OCI-LY3 (cell line): ENCODE data around the gene SHISA7.

Experiments
- H2AFZ ChIP-seq: fragments of 200-600, 300-600 bp; shearing (Covaris generic); 2 replicates; pipeline ENCODE4 v1.6.0; 2014; ENCODE audit warnings: antibody characterized with exemption, low read depth, low read length
- H3K27ac ChIP-seq: fragments of 200-600, 300-600 bp; sonication (generic); 2 replicates; pipeline ENCODE4 v1.5.1; 2014; ENCODE audit warnings: mild to moderate bottlenecking, low read length, moderate library complexity, mixed read lengths
- H3K27me3 ChIP-seq: fragments of 200-600, 300-600 bp; sonication (generic); 2 replicates; pipeline ENCODE4 v1.6.1; 2014; ENCODE audit warnings: low read depth, low read length, mixed read lengths
- H3K36me3 ChIP-seq: fragments of 200-600, 300-600 bp; sonication (generic); replicated peaks from 2 replicates; pipeline ENCODE3; 2014; ENCODE audit warnings: low read depth, low read length, mixed read lengths
- H3K4me1 ChIP-seq: fragments of 300-600, 200-600 bp; sonication (generic); 2 replicates; pipeline ENCODE4 v1.6.1; 2014; ENCODE audit warnings: low read length, mixed read lengths
- H3K4me2 ChIP-seq: fragments of 200-600, 300-600 bp; sonication (generic); 2 replicates; pipeline ENCODE4 v1.6.1; 2014; ENCODE audit warnings: low read length, mixed read lengths
- H3K4me3 ChIP-seq: fragments of 300-600, 200-600 bp; sonication (generic); 2 replicates; pipeline ENCODE4 v1.5.1; 2014; ENCODE audit warnings: antibody characterized with exemption, mild to moderate bottlenecking, low read length, moderate library complexity
- H3K79me2 ChIP-seq: fragments of 300-600, 200-600 bp; shearing (Covaris generic); 2 replicates; pipeline ENCODE4 v1.6.1; 2014; ENCODE audit warnings: mild to moderate bottlenecking, low read length, mixed read lengths
- H3K9ac ChIP-seq: fragments of 300-600, 200-600 bp; shearing (Covaris generic); 2 replicates; pipeline ENCODE4 v1.6.0; 2014; ENCODE audit warnings: mild to moderate bottlenecking, low read length, moderate library complexity
- H3K9me3 ChIP-seq: fragments of 200-600, 300-600 bp; shearing (Covaris generic); 2 replicates; pipeline ENCODE4 v1.6.1; 2014; ENCODE audit warnings: low read length, mixed read lengths; ENCODE audit not compliant: insufficient read depth
- H4K20me1 ChIP-seq: fragments of 200-600, 300-600 bp; sonication (generic); 2 replicates; pipeline ENCODE4 v1.6.1; 2016; ENCODE audit warnings: low read length, mixed read lengths; ENCODE audit not compliant: insufficient read depth
- EZH2phosphoT487 ChIP-seq: fragments of 200-600 bp; shearing (Covaris generic); IDR thresholded peaks from 2 replicates; pipeline ENCODE4 v1.6.1; 2018; ENCODE audit warnings: antibody characterized with exemption, mixed run types, low read depth
- TF ChIP-seq, protein P1 (sequence below): fragments of 200-600, 300-600 bp; sonication (generic); IDR thresholded peaks from 2 replicates; pipeline ENCODE4 v1.5.1; 2014; ENCODE audit warnings: antibody characterized with exemption, low read length, low read depth

The SHISA7 gene

GRCh38 chr19:55472463-55472862 lies 29.4 kb upstream of the SHISA7 start:
- peaks cover 3% of the 10 kb centered on the region; the same call in 1 of the 2 replicates for H3K79me2 ChIP-seq
- H3K27ac ChIP-seq, result no peak overlapping the region
- H3K36me3 ChIP-seq, result no peaks in the 10 kb centered on the region
- no peak overlapping the region for H3K4me3 ChIP-seq
- H3K27me3 ChIP-seq, result no peaks in the 10 kb centered on the region
- TF ChIP-seq, protein P1, sequence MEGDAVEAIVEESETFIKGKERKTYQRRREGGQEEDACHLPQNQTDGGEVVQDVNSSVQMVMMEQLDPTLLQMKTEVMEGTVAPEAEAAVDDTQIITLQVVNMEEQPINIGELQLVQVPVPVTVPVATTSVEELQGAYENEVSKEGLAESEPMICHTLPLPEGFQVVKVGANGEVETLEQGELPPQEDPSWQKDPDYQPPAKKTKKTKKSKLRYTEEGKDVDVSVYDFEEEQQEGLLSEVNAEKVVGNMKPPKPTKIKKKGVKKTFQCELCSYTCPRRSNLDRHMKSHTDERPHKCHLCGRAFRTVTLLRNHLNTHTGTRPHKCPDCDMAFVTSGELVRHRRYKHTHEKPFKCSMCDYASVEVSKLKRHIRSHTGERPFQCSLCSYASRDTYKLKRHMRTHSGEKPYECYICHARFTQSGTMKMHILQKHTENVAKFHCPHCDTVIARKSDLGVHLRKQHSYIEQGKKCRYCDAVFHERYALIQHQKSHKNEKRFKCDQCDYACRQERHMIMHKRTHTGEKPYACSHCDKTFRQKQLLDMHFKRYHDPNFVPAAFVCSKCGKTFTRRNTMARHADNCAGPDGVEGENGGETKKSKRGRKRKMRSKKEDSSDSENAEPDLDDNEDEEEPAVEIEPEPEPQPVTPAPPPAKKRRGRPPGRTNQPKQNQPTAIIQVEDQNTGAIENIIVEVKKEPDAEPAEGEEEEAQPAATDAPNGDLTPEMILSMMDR, result no peak
- TF ChIP-seq EZH2phosphoT487, result no peak
- no peaks in the 10 kb centered on the region for H4K20me1 ChIP-seq
- no peaks in the 10 kb centered on the region for H3K9me3 ChIP-seq
- H2AFZ ChIP-seq, result no peak overlapping the region
- no peak overlapping the region for H3K9ac ChIP-seq
- peaks cover 8% of the 10 kb centered on the region for H3K4me1 ChIP-seq
- no peak overlapping the region for H3K4me2 ChIP-seq

DNA sequence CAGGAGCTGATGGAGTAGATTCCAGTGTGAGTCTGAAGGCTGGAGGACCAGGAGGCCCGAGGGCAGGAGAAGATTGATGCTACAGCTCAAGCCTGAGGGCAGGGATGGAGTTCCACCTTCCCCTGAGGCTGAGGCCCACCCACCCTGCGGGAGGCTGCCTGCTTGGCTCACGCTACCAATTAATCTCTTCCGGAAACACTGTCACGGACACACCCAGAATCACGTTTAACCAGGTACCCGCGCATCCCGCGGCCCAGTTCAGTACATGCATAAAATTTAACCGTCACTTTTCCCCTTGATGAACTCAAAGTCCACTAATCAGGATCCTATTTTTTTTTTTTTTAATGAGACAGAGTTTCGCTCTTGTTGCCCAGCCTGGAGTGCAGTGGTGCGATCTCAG lies 28.2 kb upstream of the SHISA7 start:
- no peak overlapping the region for H2AFZ ChIP-seq
- no peak overlapping the region for H3K4me2 ChIP-seq
- no peaks in the 10 kb centered on the region for H3K79me2 ChIP-seq
- no peaks in the 10 kb centered on the region for H3K9me3 ChIP-seq
- no peaks in the 10 kb centered on the region for H3K36me3 ChIP-seq
- no peak overlapping the region for H3K4me3 ChIP-seq
- H3K4me1 ChIP-seq, result peaks cover 8% of the 10 kb centered on the region
- no peaks in the 10 kb centered on the region for H3K27me3 ChIP-seq
- TF ChIP-seq, protein P1, result no peak
- no peak for TF ChIP-seq EZH2phosphoT487
- no peaks in the 10 kb centered on the region for H4K20me1 ChIP-seq
- no peak overlapping the region for H3K9ac ChIP-seq
- no peak overlapping the region for H3K27ac ChIP-seq

DNA sequence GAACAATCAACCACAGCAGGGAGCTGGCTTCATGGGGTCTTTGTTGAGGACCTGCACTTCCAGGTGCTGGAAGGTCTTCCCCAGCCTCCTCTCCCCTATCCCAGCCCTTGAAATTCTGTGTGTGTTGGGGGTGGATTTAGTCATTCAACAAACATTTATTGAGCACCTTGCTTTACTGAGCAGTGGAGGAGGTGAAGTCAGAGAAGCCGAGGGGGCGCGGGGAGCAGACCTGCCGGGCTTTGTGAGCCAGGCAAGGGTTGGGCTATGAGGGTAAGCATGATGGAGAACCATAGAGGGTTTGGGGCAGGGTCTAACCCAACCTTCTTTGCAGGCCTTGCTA lies 24.9 kb upstream of the SHISA7 start:
- Histone ChIP-seq H3K4me3 (peak overlapping the region; percentile 25; the same call in 1 of the 2 replicates), H3K9me3 (no peaks in the 10 kb centered on the region), H3K79me2 (no peaks in the 10 kb centered on the region), H3K4me1 (peaks cover 4% of the 10 kb centered on the region), H3K4me2 (peak overlapping the region; percentile 60), H3K27me3 (no peaks in the 10 kb centered on the region), H3K9ac (no peak overlapping the region; the same call in 1 of the 2 replicates), H3K27ac (no peak overlapping the region), H4K20me1 (no peaks in the 10 kb centered on the region), H2AFZ (peak overlapping the region; percentile 97), H3K36me3 (no peaks in the 10 kb centered on the region)
- TF ChIP-seq, protein P1, result peak; percentile 1; the same call in 1 of the 2 replicates
- TF ChIP-seq EZH2phosphoT487, result no peak

- Histone ChIP-seq H3K4me3 (peak overlapping the region; percentile 25; the same call in 1 of the 2 replicates), H2AFZ (peak overlapping the region; percentile 97), H3K4me1 (peaks cover 4% of the 10 kb centered on the region), H4K20me1 (no peaks in the 10 kb centered on the region), H3K36me3 (no peaks in the 10 kb centered on the region), H3K27me3 (no peaks in the 10 kb centered on the region), H3K79me2 (no peaks in the 10 kb centered on the region), H3K9me3 (no peaks in the 10 kb centered on the region), H3K27ac (no peak overlapping the region), H3K9ac (no peak overlapping the region; the same call in 1 of the 2 replicates), H3K4me2 (peak overlapping the region; percentile 60)
- TF ChIP-seq EZH2phosphoT487, result no peak
- TF ChIP-seq, protein P1, result peak; percentile 99
These were observed 24.3 kb upstream of the SHISA7 start for GRCh38 chr19:55467236-55468053.
